Neural cell (in vitro differentiated cells): ENCODE results near the gene EVC. TPM values are rescaled to one million over a fixed set of nuclear protein-coding genes. Genes with fewer than 3 reads are reported as not detected.

ENCODE experiments used
- H2AFZ ChIP-seq: fragments of 200-600, 300-800 bp; sonication (generic), shearing (Covaris generic); 2 replicates; pipeline ENCODE4 v1.6.0; 2014; ENCODE audit warnings: low read depth, mild to moderate bottlenecking, antibody characterized with exemption, low read length, moderate library complexity
- H3F3A ChIP-seq: fragments of 200-600 bp; shearing (Covaris generic); 2 replicates; pipeline ENCODE4 v1.6.1; 2016; ENCODE audit warnings: mild to moderate bottlenecking, moderate library complexity, mixed read lengths, antibody characterized with exemption, low read length; ENCODE audit not compliant: insufficient read depth, poor library complexity, severe bottlenecking
- H3K27ac ChIP-seq: fragments of 200-600, 300-800 bp; sonication (generic), shearing (Covaris generic); 2 replicates; pipeline ENCODE4 v1.5.1; 2014; ENCODE audit warnings: mild to moderate bottlenecking, low read length, moderate library complexity
- H3K27me3 ChIP-seq: fragments of 300-800, 200-600 bp; sonication (generic), shearing (Covaris generic); 2 replicates; pipeline ENCODE4 v1.6.0; 2014; ENCODE audit warnings: mild to moderate bottlenecking, low read depth, low read length, moderate library complexity; ENCODE audit not compliant: insufficient read depth
- H3K36me3 ChIP-seq: fragments of 300-800, 200-600 bp; sonication (generic), shearing (Covaris generic); 2 replicates; pipeline ENCODE4 v1.5.1; 2014; ENCODE audit warnings: mild to moderate bottlenecking, antibody characterized with exemption, low read length, moderate library complexity; ENCODE audit not compliant: insufficient read depth
- H3K4me2 ChIP-seq: fragments of 300-800, 200-600 bp; sonication (generic), shearing (Covaris generic); 2 replicates; pipeline ENCODE4 v1.6.0; 2014; ENCODE audit warnings: mild to moderate bottlenecking, low read length
- H3K4me3 ChIP-seq: fragments of 300-800, 200-600 bp; sonication (generic), shearing (Covaris generic); 2 replicates; pipeline ENCODE4 v1.5.1; 2014; ENCODE audit warnings: mild to moderate bottlenecking, low read length, moderate library complexity
- H3K79me2 ChIP-seq: fragments of 200-600 bp; shearing (Covaris generic); replicated peaks from 2 replicates; pipeline ENCODE4 v1.6.0; 2014; ENCODE audit warnings: mild to moderate bottlenecking, low read length, moderate library complexity; ENCODE audit not compliant: insufficient read depth
- H3K9ac ChIP-seq: fragments of 300-800, 200-600 bp; sonication (generic), shearing (Covaris generic); 2 replicates; pipeline ENCODE4 v1.6.1; 2016; ENCODE audit warnings: mild to moderate bottlenecking, low read length, mixed read lengths
- H3K9me2 ChIP-seq: fragments of 200-600 bp; shearing (Covaris generic); 2 replicates; pipeline ENCODE4 v1.6.1; 2016; ENCODE audit warnings: mild to moderate bottlenecking, low read length, mixed read lengths; ENCODE audit not compliant: insufficient read depth
- H3K9me3 ChIP-seq: fragments of 200-600, 300-800 bp; sonication (generic), shearing (Covaris generic); 2 replicates; pipeline ENCODE4 v1.6.1; 2016; ENCODE audit warnings: mild to moderate bottlenecking, mixed run types, low read length, moderate library complexity, mixed read lengths
- H4K20me1 ChIP-seq: fragments of 200-600 bp; shearing (Covaris generic); 2 replicates; pipeline ENCODE4 v1.6.1; 2016; ENCODE audit warnings: mild to moderate bottlenecking, mixed run types; ENCODE audit not compliant: insufficient read depth
- EP300 ChIP-seq: fragments of 450-650 bp; conservative IDR thresholded peaks from 2 replicates; pipeline ENCODE4 v1.6.1; 2014; ENCODE audit warnings: antibody characterized with exemption, mild to moderate bottlenecking, moderate library complexity; ENCODE audit not compliant: poor library complexity, severe bottlenecking
- EZH2 ChIP-seq: fragments of 200-600, 300-800 bp; shearing (Covaris generic), sonication (generic); IDR thresholded peaks from 2 replicates; pipeline ENCODE4 v1.6.1; 2014; ENCODE audit warnings: antibody characterized with exemption, low read length, borderline replicate concordance, mild to moderate bottlenecking; ENCODE audit not compliant: insufficient read depth, poor library complexity, severe bottlenecking
- MXI1 ChIP-seq: fragments of 450-650 bp; conservative IDR thresholded peaks from 2 replicates; pipeline ENCODE4 v1.6.1; 2014; ENCODE audit warnings: antibody characterized with exemption, mild to moderate bottlenecking; ENCODE audit not compliant: poor library complexity, severe bottlenecking
- POLR2AphosphoS5 ChIP-seq: IDR thresholded peaks from 2 replicates; pipeline ENCODE4 v1.6.1; 2012
- RAD21 ChIP-seq: fragments of 450-650 bp; conservative IDR thresholded peaks from 2 replicates; pipeline ENCODE4 v1.6.1; 2014; ENCODE audit warnings: antibody characterized with exemption, mild to moderate bottlenecking, moderate library complexity
- SMC3 ChIP-seq: fragments of 450-650 bp; conservative IDR thresholded peaks from 2 replicates; pipeline ENCODE4 v1.6.1; 2014; ENCODE audit warnings: antibody characterized with exemption, mild to moderate bottlenecking, moderate library complexity; ENCODE audit not compliant: poor library complexity
- TAF1 ChIP-seq: IDR thresholded peaks from 2 replicates; pipeline ENCODE4 v1.6.1; 2012; ENCODE audit warnings: low read depth
- polyA plus RNA-seq: library from polyadenylated mRNA; depleted of rRNA; stranded (reverse); fragments of >200 nt; gene quantifications from 2 replicates; pipeline ENCODE4 v1.2.3, GENCODE V29; 2014
- TF ChIP-seq, protein P1 (sequence below): IDR thresholded peaks from 2 replicates; pipeline ENCODE4 v1.6.1; 2012; ENCODE audit warnings: borderline replicate concordance
- TF ChIP-seq, protein P2 (sequence below): fragments of 450-650 bp; IDR thresholded peaks from 2 replicates; pipeline ENCODE4 v1.5.1; 2014; ENCODE audit warnings: antibody characterized with exemption, mild to moderate bottlenecking, moderate library complexity; ENCODE audit not compliant: poor library complexity, severe bottlenecking

The EVC gene
- polyA plus RNA-seq, 1 donor from 2014 or later = 0.48 TPM

DNA sequence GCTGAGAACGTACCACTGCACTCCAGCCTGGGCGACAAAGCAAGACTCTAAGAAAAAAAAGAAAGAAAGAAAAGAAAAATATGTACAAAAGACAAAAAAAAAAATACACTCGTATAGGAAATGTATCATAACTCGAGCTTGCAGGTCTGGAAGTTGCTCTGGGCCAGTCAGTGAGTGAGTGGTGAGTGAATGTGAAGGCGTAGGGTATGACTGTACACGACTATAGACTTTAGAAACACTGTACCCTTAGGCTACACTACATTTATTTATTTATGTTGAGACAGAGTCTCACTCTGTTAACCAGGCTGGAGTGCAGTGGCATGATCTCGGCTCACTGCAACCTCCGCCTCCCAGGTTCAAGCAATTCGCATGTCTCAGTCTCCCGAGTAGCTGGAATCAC, 32.0 kb upstream of the EVC start:
- no peak overlapping the region for H3K4me3 ChIP-seq
- H3K4me2 ChIP-seq = no peak overlapping the region
- TF ChIP-seq, protein P1, sequence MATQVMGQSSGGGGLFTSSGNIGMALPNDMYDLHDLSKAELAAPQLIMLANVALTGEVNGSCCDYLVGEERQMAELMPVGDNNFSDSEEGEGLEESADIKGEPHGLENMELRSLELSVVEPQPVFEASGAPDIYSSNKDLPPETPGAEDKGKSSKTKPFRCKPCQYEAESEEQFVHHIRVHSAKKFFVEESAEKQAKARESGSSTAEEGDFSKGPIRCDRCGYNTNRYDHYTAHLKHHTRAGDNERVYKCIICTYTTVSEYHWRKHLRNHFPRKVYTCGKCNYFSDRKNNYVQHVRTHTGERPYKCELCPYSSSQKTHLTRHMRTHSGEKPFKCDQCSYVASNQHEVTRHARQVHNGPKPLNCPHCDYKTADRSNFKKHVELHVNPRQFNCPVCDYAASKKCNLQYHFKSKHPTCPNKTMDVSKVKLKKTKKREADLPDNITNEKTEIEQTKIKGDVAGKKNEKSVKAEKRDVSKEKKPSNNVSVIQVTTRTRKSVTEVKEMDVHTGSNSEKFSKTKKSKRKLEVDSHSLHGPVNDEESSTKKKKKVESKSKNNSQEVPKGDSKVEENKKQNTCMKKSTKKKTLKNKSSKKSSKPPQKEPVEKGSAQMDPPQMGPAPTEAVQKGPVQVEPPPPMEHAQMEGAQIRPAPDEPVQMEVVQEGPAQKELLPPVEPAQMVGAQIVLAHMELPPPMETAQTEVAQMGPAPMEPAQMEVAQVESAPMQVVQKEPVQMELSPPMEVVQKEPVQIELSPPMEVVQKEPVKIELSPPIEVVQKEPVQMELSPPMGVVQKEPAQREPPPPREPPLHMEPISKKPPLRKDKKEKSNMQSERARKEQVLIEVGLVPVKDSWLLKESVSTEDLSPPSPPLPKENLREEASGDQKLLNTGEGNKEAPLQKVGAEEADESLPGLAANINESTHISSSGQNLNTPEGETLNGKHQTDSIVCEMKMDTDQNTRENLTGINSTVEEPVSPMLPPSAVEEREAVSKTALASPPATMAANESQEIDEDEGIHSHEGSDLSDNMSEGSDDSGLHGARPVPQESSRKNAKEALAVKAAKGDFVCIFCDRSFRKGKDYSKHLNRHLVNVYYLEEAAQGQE = no peak
- TF ChIP-seq MXI1 (no peak), EP300 (no peak), TAF1 (no peak), RAD21 (no peak), SMC3 (no peak), POLR2AphosphoS5 (no peak), EZH2 (no peak)
- TF ChIP-seq, protein P2, sequence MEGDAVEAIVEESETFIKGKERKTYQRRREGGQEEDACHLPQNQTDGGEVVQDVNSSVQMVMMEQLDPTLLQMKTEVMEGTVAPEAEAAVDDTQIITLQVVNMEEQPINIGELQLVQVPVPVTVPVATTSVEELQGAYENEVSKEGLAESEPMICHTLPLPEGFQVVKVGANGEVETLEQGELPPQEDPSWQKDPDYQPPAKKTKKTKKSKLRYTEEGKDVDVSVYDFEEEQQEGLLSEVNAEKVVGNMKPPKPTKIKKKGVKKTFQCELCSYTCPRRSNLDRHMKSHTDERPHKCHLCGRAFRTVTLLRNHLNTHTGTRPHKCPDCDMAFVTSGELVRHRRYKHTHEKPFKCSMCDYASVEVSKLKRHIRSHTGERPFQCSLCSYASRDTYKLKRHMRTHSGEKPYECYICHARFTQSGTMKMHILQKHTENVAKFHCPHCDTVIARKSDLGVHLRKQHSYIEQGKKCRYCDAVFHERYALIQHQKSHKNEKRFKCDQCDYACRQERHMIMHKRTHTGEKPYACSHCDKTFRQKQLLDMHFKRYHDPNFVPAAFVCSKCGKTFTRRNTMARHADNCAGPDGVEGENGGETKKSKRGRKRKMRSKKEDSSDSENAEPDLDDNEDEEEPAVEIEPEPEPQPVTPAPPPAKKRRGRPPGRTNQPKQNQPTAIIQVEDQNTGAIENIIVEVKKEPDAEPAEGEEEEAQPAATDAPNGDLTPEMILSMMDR = no peak
- H3K9me3 ChIP-seq = no peaks in the 10 kb centered on the region
- H3K36me3 ChIP-seq = no peaks in the 10 kb centered on the region
- no peaks in the 10 kb centered on the region for H3F3A ChIP-seq
- H3K27ac ChIP-seq = no peak overlapping the region
- no peaks in the 10 kb centered on the region for H3K27me3 ChIP-seq
- no peak overlapping the region for H2AFZ ChIP-seq
- no peak overlapping the region for H3K9ac ChIP-seq
- H4K20me1 ChIP-seq = no peaks in the 10 kb centered on the region
- H3K79me2 ChIP-seq = no peaks in the 10 kb centered on the region
- H3K9me2 ChIP-seq = no peaks in the 10 kb centered on the region

DNA sequence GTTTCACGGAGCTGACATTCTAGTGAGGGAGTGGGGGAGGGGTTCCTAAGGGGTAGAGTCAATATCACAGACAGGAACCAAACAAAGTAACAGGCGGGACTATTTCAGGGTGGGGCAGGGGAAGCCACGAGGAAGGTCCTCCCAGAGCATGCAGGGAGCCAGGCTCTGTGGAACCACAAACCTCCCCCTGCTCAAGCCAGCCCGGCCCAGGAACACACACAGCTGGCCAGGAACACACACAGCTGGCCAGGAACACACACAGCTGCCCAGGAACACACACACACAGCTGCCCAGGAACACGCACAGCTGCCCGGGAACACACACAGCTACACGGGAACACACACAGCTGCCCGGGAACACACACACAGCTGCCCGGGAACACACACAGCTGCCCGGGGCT, 27.4 kb upstream of the EVC start:
- Histone ChIP-seq H3K4me3 (no peak overlapping the region), H3K27me3 (no peaks in the 10 kb centered on the region), H3K9ac (no peak overlapping the region), H3K9me3 (no peaks in the 10 kb centered on the region), H3K36me3 (no peaks in the 10 kb centered on the region), H3K27ac (no peak overlapping the region), H3K79me2 (no peaks in the 10 kb centered on the region), H4K20me1 (no peaks in the 10 kb centered on the region), H3K9me2 (no peaks in the 10 kb centered on the region), H3F3A (no peaks in the 10 kb centered on the region), H3K4me2 (no peak overlapping the region), H2AFZ (no peak overlapping the region)
- no peak for TF ChIP-seq SMC3
- no peak for TF ChIP-seq MXI1
- no peak for TF ChIP-seq EP300
- no peak for TF ChIP-seq EZH2
- TF ChIP-seq TAF1 = no peak
- no peak for TF ChIP-seq RAD21
- TF ChIP-seq, protein P2 = no peak
- TF ChIP-seq, protein P1 = no peak
